Fibroblast of lung (primary cell): ENCODE results near the gene EXOC2.

Source experiments
- CTCF ChIP-seq, 2 donors: IDR thresholded peaks in 1 of 2; conservative IDR thresholded peaks in 1 of 2; 1 replicate in 1 of 2; 2 replicates in 1 of 2; pipeline ENCODE4 v1.5.1; 2011 to 2012; ENCODE audit warnings: low read length in 2 of 2, control low read depth in 1 of 2, inconsistent platforms in 1 of 2, low read depth in 1 of 2, mild to moderate bottlenecking in 1 of 2
- EZH2 ChIP-seq: IDR thresholded peaks from 2 replicates; pipeline ENCODE4 v1.5.1; 2012; ENCODE audit warnings: low read length, control low read depth, mild to moderate bottlenecking; ENCODE audit errors: missing control alignments

DNA sequence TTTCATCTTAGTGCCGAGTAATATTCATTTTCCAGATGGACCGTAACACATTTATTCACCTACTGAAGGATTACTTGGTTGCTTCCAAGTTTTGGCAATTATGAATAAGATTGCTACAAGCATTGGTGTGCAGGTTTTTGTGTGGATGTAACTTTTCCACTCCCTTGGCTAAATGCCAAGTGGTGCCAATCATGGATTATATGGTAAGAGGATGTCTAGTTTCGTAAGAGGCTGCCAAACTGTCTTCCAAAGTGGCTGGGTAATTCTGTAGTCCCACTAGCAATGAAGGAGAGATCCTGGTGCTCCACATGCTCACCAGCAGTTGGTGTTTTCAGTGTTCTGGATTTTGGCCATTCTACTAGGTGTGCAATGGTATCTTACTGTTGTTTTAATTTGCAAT lies 184.3 kb downstream of the EXOC2 start:
- no peak for TF ChIP-seq CTCF (conservative IDR thresholded peaks at IDR 0.05 in 1 of 2, IDR thresholded peaks at IDR 0.05 in 1 of 2; ENCODE audit: low read depth in 1 of 2, low read length in 2 of 2)
- TF ChIP-seq EZH2 = no peak
